ENCODE data around the gene ZNF598.

ZNF598 gene

DNA sequence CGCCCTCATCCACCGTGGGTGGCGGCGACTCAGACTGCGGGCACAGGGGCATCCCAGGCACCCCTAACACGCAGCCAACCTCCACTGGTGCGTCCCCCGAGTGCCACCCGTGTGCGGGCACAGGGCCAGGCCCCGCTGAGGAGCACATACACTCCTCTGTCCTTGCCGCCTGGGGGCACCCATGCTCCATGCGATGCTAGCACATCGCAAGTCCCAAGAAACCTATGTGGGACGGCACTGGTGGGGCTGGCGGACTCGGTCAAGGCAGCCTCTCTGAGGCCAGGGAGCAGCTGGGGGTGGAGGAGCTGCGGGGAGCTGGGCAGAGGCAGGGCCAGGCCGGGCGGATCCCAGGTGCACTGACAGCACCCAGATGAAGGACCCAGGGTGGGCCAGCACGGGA lies 4.0 kb downstream of the ZNF598 start:
- no peak for DNase-seq

DNA sequence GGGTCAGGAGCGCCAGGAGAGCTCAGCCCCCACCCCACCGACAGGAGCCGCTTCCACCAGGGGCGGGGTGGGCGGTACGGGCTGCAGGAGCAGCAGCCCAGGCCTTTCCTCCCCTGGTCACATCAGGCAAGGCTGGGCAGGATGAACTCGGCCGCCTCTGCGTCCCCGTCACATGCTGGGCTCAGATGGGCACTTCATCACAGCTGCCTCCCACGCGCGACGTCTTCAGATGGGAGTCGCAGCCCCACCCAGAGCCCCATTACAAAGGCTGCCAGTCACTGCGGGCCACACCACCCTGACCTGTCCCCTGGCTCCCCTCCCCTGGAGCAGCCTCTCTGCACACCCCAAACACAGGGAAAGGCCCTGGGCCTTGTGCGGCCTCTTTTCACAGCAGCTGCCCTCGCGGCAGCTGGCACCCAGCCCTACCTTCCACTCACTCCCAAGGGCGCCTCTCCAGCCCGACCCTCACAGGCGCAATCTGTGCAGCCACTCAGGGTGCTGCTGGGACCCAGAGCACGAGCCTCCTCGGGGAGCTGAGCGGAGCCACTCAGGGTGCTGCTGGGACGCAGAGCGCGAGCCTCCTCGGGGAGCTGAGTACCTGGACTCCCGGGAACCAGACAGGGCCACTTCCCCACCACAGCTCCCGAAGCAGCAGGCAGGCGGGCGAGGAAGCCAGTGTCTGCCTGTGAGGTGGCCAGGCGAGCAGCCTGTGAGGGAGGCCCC lies 4.7 kb downstream of the ZNF598 start:
- DNase-seq: peak in 2 of 3 experiments; percentile 5 to 13

- DNase-seq: peak; percentile 77 to 97 (median 92)
These were observed 5.6 kb downstream of the ZNF598 start for GRCh38 chr16:2003827-2004641.

GRCh38 chr16:2003231-2003826 lies 6.3 kb downstream of the ZNF598 start:
- no peak for DNase-seq

DNA sequence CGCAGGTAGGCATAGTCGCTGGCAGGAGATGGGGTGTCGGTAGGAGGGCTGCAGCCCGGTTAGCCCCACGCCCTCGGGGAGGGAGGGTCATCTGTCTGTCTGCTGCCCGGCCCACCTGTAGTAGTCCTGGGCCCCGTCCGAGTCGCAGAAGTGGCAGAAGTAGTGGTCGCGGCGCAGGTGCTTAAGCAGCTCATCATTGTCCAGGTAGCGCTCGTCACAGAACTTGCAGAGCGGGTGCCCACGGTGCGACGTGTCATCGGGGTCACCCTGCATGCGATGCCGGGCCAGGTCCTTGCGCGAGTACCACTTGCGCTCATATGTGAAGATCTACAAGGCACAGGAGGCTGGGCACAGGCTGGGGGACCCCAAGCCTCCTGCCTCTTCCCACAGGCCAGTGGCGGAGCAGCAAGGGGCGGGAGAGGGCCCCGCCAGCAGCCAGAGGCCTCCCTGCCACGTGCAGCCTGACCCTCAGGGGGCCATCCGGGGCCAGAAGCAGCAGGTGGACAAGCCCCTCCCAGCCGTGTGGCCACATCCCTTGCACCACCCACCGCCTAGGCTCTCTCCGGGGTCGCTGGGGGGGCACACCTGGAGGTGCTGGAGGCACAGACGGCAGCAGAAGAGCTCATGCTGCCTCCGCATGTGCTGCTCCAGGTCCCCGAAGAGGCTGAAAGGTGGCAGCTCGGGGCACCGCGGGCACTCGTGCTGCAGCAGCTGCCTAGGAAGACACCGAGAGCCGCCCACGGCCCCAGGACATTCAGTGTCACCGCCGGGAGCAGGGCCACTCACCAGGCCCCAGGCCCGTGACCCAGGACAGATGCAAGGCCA lies 7.0 kb downstream of the ZNF598 start:
- DNase-seq: no peak

GRCh38 chr16:2001456-2002355 lies 7.9 kb downstream of the ZNF598 start:
- no peak for DNase-seq

GRCh38 chr16:2001035-2001434 lies 8.6 kb downstream of the ZNF598 start:
- no peak for DNase-seq

GRCh38 chr16:1999866-2000514 lies 9.6 kb downstream of the ZNF598 start:
- DNase-seq: no peak

GRCh38 chr16:1998852-1999801 lies 10.5 kb downstream of the ZNF598 start:
- DNase-seq: no peak

DNA sequence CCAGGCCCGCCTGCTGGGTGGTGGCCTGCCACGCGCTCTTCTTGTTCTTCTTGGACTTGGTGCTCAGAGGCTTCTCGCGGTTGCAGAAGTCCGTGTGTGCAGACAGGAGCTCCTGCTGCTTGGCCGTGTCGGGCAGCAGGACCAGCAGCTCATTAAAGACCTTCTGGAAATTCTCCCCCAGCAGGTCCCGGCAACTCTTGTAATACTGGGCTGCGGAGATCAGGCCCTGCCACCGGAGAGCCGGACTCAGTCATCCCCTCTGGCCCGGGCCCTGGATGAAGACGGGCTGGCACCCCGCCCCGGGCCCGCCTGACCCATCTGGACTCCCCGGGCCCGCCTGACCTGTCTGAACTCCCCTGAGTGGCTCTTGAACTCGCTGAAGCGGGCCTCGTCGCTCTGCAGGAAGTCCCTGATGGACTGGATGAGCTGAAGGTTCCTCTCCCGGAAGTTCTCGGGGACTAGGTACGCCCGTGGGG lies 11.2 kb downstream of the ZNF598 start:
- no peak for DNase-seq

- DNase-seq: no peak
These were observed 11.9 kb downstream of the ZNF598 start for GRCh38 chr16:1997494-1998359.

DNA sequence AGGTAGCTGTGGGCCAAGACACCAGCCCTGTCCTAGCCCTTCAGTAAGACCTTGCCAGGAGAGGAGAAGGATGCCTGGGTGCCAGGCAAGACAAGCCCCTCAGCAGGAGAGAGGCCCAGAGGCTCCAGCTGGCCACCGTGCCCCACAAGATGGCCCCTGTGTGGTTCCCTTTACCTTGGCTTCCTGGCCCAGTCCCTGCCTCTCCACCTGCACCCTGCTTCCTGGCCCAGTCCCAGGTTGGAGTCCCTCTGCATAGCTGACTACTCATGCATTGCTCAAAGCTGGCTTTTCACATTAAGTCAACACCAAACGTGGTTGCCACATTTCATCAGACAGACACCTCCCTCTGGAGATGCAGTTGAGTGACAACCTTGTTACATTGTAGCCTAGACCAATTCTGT lies 15.9 kb downstream of the ZNF598 start:
- no peak for DNase-seq

DNA sequence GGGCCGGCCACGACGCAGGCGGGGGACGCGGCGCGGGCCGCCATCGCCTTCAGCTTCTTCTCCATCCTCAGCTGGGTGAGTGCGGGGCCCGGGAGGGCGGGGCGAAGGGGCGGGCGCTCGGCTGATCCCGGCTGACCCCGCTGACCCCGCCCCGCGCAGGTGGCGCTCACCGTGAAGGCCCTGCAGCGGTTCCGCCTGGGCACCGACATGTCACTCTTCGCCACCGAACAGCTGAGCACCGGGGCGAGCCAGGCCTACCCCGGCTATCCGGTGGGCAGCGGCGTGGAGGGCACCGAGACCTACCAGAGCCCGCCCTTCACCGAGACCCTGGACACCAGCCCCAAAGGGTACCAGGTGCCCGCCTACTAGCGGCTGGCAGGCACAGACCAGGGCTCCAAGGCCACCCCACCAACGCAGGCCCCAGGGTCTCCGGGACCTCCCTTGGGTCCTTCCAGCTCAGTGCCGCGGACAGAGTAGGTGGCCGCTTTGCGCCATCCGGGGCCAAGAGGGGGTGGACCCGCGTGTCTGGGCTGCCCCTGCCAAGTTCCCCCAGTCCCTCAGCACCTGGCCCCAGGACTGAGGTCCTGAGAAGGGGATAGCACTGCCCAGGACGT lies 16.8 kb downstream of the ZNF598 start:
- DNase-seq: no peak

DNA sequence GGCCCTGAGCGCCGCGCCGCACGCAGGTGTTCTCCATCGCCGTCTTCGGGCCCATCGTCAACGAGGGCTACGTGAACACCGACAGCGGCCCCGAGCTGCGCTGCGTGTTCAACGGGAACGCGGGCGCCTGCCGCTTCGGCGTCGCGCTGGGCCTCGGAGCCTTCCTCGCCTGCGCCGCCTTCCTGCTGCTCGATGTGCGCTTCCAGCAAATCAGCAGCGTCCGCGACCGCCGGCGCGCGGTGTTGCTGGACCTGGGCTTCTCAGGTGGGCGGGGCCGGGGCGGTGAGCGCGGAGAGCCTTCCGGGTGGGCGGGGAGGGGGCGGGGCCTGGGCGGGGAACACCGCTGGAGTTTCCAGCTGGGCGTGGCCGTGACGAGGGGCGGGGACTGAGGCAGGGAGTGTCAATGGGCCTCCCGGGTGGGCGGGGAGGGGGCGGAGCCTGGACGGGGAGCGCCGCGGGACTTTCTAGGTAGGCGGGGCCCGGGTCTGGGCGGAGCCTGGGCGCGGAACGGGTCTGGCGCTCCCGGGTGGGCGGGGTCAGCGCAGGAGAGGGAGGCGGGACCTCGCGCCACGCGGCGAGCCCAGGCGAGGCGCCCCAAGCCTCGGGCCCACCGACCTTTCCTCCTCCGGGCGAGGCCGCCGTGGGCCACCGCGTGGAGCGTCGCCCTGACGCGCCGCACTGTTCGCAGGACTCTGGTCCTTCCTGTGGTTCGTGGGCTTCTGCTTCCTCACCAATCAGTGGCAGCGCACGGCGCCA lies 17.5 kb downstream of the ZNF598 start:
- peak in 1 of 3 experiments; percentile 78 for DNase-seq

DNA sequence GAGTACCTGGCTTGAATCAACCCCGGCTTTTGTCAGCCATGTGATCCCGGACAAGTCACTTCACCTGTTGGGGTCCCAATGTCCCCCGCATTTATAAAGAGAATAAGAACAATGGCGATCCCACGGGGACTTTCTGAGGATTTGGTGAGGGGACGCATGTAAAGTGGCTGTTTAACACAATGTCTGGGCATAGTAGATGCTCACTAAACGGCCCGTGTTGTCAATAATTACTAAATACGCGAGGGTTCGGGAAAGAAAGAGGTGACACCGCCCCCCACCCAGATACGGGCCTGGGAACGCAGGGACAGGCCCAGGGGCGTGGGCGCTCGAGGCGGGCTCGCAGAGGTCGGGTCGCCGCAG lies 18.1 kb downstream of the ZNF598 start:
- DNase-seq: no peak

GRCh38 chr16:1991135-1991551 lies 18.5 kb downstream of the ZNF598 start:
- DNase-seq: no peak

GRCh38 chr16:1990351-1991134 lies 19.1 kb downstream of the ZNF598 start:
- peak; percentile 50 to 64 (median 60) for DNase-seq

All from NCI-H1417 (cell line).